CD4-positive, alpha-beta T cell treated with Interferon gamma for 1 hour (primary cell): ENCODE data around the gene KRT2.

Source experiments
- DNase-seq: peaks from one replicate; pipeline ENCODE4 v3.0.0-alpha.2; 2020

KRT2 gene

GRCh38 chr12:52636189-52636588, 15.8 kb downstream of the KRT2 start:
- DNase-seq, result no peak

DNA sequence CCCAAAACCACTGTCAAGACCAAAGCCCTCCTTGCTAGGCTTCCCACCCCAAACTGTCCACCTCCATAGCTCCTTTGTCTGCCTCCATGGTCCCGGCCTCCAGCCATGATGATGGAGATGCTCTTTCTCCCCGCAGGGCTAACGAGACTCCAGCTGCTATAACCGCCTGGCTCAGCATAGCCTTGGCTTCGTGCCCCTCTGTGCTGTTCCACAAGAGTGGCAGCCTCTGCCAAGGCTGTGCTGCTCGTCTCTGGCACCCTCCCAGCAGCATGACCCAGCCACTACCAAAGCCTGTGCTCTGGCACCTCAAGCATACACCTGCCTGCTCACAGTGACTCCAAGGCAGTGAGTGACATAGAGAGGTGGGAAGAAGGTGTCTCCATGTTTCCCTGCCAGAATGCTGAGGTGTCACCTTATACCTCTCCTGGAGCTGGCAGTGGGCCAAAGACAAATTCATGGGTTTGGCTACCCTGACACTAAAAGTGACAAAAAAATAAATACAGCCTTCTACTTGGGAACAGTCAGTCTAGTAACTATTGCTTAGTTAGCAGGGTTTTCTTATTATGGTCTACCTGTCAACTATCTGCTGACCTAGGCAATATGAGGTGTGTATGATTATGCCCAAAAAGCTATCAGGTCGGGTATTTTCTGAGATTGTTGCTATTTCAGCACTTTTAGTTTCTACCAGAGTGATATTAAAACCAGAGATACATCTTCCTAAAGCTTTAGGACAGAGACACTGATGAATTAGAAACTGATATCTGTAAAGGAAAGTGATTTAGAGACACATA, 17.6 kb downstream of the KRT2 start:
- no peak for DNase-seq

GRCh38 chr12:52633383-52633782, 18.6 kb downstream of the KRT2 start:
- DNase-seq, result peak; percentile 10

DNA sequence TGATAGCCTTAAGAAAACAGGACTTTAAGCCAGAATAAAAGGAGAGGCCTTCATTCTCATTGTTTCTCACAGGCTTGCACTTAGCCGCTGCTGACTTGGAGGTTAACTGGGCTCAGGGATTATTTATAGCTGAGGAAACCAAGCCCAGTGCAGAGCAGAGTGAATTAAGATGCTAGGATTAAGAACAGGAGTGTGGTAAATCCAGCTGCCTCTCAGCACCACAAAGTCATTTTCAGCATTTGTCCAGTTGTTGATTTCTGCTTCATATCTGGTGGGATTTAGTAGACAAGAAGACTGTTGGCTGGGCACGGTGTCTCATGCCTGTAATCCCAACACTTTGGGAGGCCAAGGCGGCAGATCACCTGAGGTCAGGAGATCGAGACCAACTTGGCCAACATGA, 19.4 kb downstream of the KRT2 start:
- DNase-seq, result no peak

DNA sequence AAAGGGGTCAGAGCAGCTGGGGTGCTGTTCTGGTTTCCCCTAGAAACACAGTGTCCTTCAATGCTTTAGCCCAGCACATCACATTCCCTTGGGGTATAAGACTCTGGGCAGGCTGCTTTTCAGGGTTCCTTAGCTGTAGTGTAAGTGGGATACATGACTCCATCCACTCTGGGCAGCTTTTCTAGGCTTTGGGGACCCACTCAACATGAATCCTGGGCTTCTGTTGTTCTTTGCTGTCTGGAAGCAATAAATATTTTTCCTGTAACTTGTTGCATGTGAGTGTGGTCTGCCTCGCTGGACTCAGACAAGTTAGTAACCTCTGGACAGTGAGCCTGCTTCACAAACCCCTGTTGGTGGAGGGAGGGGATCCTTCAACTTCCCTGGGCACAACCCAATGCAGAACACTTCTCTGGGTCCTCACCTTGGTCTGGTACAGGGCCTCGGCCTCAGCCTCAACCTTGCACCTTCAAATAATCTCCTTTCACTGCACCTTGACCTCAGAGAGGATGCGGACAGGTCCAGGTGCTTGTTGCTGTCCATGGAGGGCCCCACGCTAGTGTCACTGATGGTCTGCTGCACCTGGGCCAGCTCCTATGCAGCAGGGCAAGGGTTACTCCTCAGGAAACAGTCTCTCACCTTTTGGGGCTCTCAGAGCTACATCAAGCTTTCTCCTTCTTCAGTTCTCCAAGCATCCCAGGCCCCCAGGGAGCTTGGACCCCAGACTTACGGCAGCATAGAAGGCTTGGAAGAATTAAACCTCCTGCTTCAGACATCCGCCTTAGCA, 20.1 kb downstream of the KRT2 start:
- no peak for DNase-seq

GRCh38 chr12:52631264-52631663, 20.7 kb downstream of the KRT2 start:
- DNase-seq, result no peak

DNA sequence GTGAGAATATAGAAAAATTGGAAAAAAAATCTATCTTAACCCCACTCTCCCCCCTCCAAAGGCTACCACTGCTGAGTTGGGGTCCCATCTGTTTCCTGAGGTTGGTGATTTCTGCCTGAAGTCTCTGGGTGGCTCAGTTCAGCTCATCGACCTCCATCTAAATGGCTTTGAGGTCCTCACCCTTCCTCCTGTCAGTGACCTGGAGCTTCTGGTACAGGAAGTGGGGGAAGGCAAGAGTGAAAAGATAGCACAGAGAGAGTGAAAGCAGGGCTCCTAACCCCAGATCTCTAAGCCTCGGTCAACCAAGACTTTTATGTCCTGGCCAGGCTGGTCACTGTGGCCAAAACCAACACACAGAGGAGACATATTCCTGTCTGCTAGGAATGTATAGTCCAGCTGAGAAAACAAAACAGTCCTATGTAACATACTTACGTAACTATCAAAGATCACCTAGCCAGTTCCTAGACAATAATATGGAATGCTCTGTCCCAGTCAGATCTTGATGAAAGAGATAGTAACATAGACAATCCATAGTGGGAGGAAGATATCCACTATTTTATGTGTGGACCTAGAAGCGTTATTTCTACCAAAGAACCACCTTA, 21.3 kb downstream of the KRT2 start:
- no peak for DNase-seq

GRCh38 chr12:52630008-52630500, 22.0 kb downstream of the KRT2 start:
- DNase-seq, result no peak

GRCh38 chr12:52629281-52630007, 22.6 kb downstream of the KRT2 start:
- no peak for DNase-seq

DNA sequence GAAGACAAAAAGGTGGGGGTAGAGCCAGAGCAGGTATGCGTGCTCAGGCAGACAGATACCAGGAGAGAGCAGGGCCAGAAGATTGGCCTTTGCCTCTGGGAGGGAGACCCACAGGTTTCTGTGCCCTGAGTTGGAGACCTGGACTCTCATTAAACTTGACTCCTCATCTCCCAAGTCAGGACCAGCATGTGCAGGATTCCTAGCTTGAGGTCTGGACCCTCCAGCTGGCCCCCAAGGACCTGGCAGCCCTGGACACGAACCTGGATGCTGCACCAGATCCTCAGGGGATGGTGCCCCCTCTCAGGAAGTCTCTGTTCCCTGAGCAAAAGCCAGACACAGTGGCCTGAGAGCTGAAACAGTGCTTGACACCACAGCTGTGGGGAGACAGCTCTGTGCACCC, 23.2 kb downstream of the KRT2 start:
- DNase-seq, result no peak

GRCh38 chr12:52628111-52628507, 23.9 kb downstream of the KRT2 start:
- no peak for DNase-seq

DNA sequence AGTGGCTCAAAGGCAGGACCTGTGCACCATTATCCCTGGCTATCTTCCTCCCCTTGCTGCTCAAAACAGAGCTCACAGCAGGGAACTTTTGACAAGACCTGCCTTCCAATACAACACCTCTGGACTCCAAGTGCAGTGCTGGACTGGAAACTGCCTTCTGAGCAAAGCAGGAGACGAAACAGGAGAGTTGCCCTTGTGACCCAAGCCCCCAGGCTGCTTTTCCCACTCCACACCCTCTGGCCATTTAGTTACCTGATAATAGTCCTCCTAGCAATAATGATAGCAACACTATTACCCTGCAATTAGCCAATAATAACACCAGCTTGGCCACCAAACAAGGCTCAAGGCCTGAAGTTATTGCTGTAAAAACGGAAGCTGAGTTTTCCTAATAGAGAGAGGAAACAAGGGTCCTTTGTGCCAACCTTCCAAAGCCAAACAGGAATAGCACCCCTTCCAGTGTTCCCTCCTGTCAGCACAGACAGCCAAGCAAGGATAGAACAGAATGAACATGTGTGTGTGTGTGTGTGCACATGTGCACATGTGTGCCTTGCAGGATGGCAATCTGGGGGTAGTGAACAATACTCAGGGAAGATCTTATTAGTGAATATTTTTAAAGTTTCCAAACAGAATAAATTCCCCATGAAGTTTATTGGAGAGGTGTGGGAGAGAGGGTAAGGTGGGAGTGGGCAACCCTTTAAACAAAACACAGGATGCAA, 24.5 kb downstream of the KRT2 start:
- no peak for DNase-seq

- no peak for DNase-seq
Measured at GRCh38 chr12:52622349-52622748, 29.7 kb downstream of the KRT2 start.

- no peak for DNase-seq
Measured at GRCh38 chr12:52618866-52619265, 33.1 kb downstream of the KRT2 start.

GRCh38 chr12:52618216-52618615, 33.8 kb downstream of the KRT2 start, which contains the start of gene KRT73:
Gene KRT73 (minus strand): TSS chr12:52618559. CDS start chr12:52618524, 35 bp downstream.
- no peak for DNase-seq

- no peak for DNase-seq
Measured at GRCh38 chr12:52617403-52617785, 34.6 kb downstream of the KRT2 start.

GRCh38 chr12:52616680-52617402, 35.2 kb downstream of the KRT2 start:
- DNase-seq, result no peak

DNA sequence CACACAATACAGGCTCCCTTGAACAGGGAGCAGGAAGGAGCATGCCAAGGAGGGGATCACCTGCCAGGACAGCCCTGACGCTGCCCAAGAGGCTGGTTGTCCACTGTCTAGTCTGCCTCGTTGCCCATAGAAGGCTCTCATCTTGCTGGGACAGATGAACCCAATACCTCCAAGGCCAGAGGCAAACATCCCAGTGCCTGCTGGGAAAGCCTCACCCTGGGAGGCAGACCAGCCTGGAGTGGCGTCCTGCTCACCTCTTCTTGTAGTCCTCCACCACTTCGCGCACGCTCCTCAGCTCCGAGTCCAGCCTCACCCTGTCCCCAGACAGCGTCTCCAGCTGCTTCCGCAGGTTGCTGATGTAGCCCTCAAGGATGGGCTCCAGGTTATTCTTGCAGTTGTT, 36.1 kb downstream of the KRT2 start:
- no peak for DNase-seq

GRCh38 chr12:52615208-52615868, 36.7 kb downstream of the KRT2 start:
- no peak for DNase-seq

GRCh38 chr12:52614381-52615207, 37.4 kb downstream of the KRT2 start:
- DNase-seq, result no peak
